ENCODE data around the gene ATOSB. TPM values are rescaled to one million over a fixed set of nuclear protein-coding genes. Genes with fewer than 3 reads are reported as not detected.

ATOSB gene
- polyA plus RNA-seq, 3 donors, result 18.5 to 96.8 (median 23.7) TPM

- no peaks in the 10 kb centered on the region for H3K4me1 ChIP-seq (ENCODE audit: control insufficient read depth in 1 of 2, insufficient read depth in 2 of 2, low read length in 2 of 2)
- H3K9me3 ChIP-seq (replicated peaks in 1 of 2; ENCODE audit: control insufficient read depth in 1 of 2, insufficient read depth in 1 of 2, low read length in 2 of 2), result no peaks in the 10 kb centered on the region
- peaks cover 46 to 99% of the 10 kb centered on the region in 2 donors for H3K36me3 ChIP-seq (replicated peaks in 1 of 2; ENCODE audit: control insufficient read depth in 1 of 2, insufficient read depth in 2 of 2, low read length in 2 of 2)
- no peak overlapping the region for H3K4me3 ChIP-seq (replicated peaks in 1 of 3; ENCODE audit: low read depth in 2 of 3, low read length in 3 of 3)
- no peak overlapping the region for H3K27ac ChIP-seq (ENCODE audit: low read depth in 1 of 2, low read length in 2 of 2)
- WGBS (ENCODE audit: insufficient coverage), result 0% methylated on average over 1 of the region's 5 CpGs
- H3K4me1 Mint-ChIP-seq, result no peaks in the 10 kb centered on the region
- H2AFZ ChIP-seq (ENCODE audit: insufficient read depth, low read depth, low read length, poor library complexity, severe bottlenecking), result no peak overlapping the region
- no peak overlapping the region for H3K4me3 Mint-ChIP-seq
- no peaks in the 10 kb centered on the region for H3K27me3 Mint-ChIP-seq (ENCODE audit: low read depth in 3 of 3)
- peaks cover 61 to 93% of the 10 kb centered on the region in 2 donors for H3K36me3 Mint-ChIP-seq
- intact Hi-C loops (cut with micrococcal nuclease), result no loop called here
- no peak for DNase-seq
- H3K27ac Mint-ChIP-seq, result peak overlapping the region in 3 of 7 donors; percentile 1 to 73 (median 12)
- H3K4me2 ChIP-seq (replicated peaks; ENCODE audit: extremely low read depth, low read length, poor library complexity, severe bottlenecking), result no peak overlapping the region
- H4K20me1 ChIP-seq (ENCODE audit: insufficient read depth, low read length), result peaks cover 29% of the 10 kb centered on the region
- no peak for TF ChIP-seq CTCF (IDR thresholded peaks at IDR 0.05)
- no peaks in the 10 kb centered on the region for H3K9me3 Mint-ChIP-seq
- no peaks in the 10 kb centered on the region for H3K27me3 ChIP-seq (ENCODE audit: control insufficient read depth in 2 of 2, insufficient read depth in 2 of 2, low read length in 2 of 2)
- H3K9ac ChIP-seq (ENCODE audit: insufficient read depth, low read length, poor library complexity, severe bottlenecking), result no peak overlapping the region
- H3K79me2 ChIP-seq (ENCODE audit: insufficient read depth, low read length), result no peaks in the 10 kb centered on the region
Measured at GRCh38 chr9:35054185-35054835, 61.4 kb downstream of the ATOSB start.

Other genes with a start within 250 kb of the ATOSB start
- under 1 TPM in 1 of 3 donors, not detected in 2; 0.04 TPM for gene PHF24, start 157.6 kb downstream of the ATOSB start, polyA plus RNA-seq
- 1 to 10 TPM in 1 of 3 donors, under 1 TPM in 2; 0.66 to 1.9 (median 0.84) TPM for gene DNAJB5, start 126.1 kb downstream of the ATOSB start, polyA plus RNA-seq
- gene VCP, start 43.2 kb downstream of the ATOSB start, polyA plus RNA-seq, result 100 to 1,000 TPM; 100 to 180 (median 130) TPM
- 1 to 10 TPM; 2.0 to 7.0 (median 2.5) TPM for gene FANCG, start 35.9 kb downstream of the ATOSB start, polyA plus RNA-seq
- 10 to 100 TPM; 15.7 to 19.1 (median 17.3) TPM for gene PIGO, start 19.3 kb downstream of the ATOSB start, polyA plus RNA-seq
- 10 to 100 TPM; 45.5 to 62.0 (median 50.3) TPM for gene STOML2, start 12.7 kb downstream of the ATOSB start, polyA plus RNA-seq
- gene UNC13B, start 46.1 kb upstream of the ATOSB start, polyA plus RNA-seq, result under 1 TPM; 0.41 to 0.81 (median 0.66) TPM

Data from CD14-positive monocyte (primary cell).